Activated CD8-positive, alpha-beta memory T cell treated with anti-CD3 and anti-CD28 coated beads, Interleukin-2, amount 10 ng/mL, durations not matched to agents 7 days and 5 days (primary cell): ENCODE results near the gene CEP44. TPM values are rescaled to one million over a fixed set of nuclear protein-coding genes. Genes with fewer than 3 reads are reported as not detected.
"Not testable (repeated sequence)": the region's sequence is repeated elsewhere in the genome, so short reads cannot be mapped to it uniquely, and the experiment has no call there.

Experiments
- ATAC-seq: fragments of 150-1000 bp; cut with Tn5 transposase; one replicate; pipeline ENCODE4 v1.10.0; 2021; ENCODE audit warnings: moderate library complexity
- CTCF ChIA-PET: fragments of 350-600 bp; sonication (Branson Sonifier 250); formaldehyde crosslinking; loops from one replicate; lab custom pipeline; 2021; ENCODE audit warnings: antibody characterized with exemption; lab: Charles Lee
- DNase-seq: peaks from one replicate; pipeline ENCODE4 v3.0.0-alpha.2; 2020
- H3K27ac Mint-ChIP-seq: one replicate; pipeline ENCODE4 v1.8.0; 2021; ENCODE audit warnings: mild to moderate bottlenecking, mixed read lengths
- H3K27me3 Mint-ChIP-seq: one replicate; pipeline ENCODE4 v1.8.0; 2021; ENCODE audit warnings: mixed read lengths
- H3K36me3 Mint-ChIP-seq: one replicate; pipeline ENCODE4 v1.8.0; 2021; ENCODE audit warnings: mild to moderate bottlenecking, mixed read lengths
- H3K4me1 Mint-ChIP-seq: one replicate; pipeline ENCODE4 v1.8.0; 2021; ENCODE audit warnings: mixed read lengths
- H3K4me3 Mint-ChIP-seq: one replicate; pipeline ENCODE4 v1.8.0; 2021; ENCODE audit warnings: mild to moderate bottlenecking, moderate library complexity, mixed read lengths
- H3K9me3 Mint-ChIP-seq: one replicate; pipeline ENCODE4 v1.8.0; 2022; ENCODE audit warnings: low read depth, mixed read lengths
- total RNA-seq, 2 experiments: library from RNA; stranded (reverse); gene quantifications; one replicate each; pipeline ENCODE4 v1.2.3, GENCODE V29; 2021

CEP44 gene
- total RNA-seq, 2 experiments from 2014 or later = 22.2 to 25.8 TPM

GRCh38 chr4:174284487-174284886 lies 776 bp downstream of the CEP44 start:
- Mint-ChIP-seq H3K27me3 (no peaks in the 10 kb centered on the region), H3K4me3 (peak overlapping the region; percentile 96), H3K9me3 (no peaks in the 10 kb centered on the region), H3K4me1 (peaks cover 59% of the 10 kb centered on the region), H3K27ac (peak overlapping the region; percentile 100), H3K36me3 (peaks cover 35% of the 10 kb centered on the region)
- CTCF ChIA-PET = interaction anchor here (1.0 kb wide), 1 partner anchor 19 kb away, joined by 4 read pairs; no protein-coding TSS in a partner anchor
- DNase-seq (no peak), ATAC-seq (no peak)

- Mint-ChIP-seq H3K27ac (no peak overlapping the region), H3K27me3 (no peaks in the 10 kb centered on the region), H3K9me3 (peaks cover 7% of the 10 kb centered on the region), H3K36me3 (peaks cover 46% of the 10 kb centered on the region), H3K4me3 (no peak overlapping the region), H3K4me1 (peaks cover 44% of the 10 kb centered on the region)
- DNase-seq (no peak), ATAC-seq (no peak)
- CTCF ChIA-PET = no interaction called here
Observed at GRCh38 chr4:174286870-174287269, 3.2 kb downstream of the CEP44 start.

GRCh38 chr4:174292473-174292872 lies 8.8 kb downstream of the CEP44 start:
- Mint-ChIP-seq H3K27ac (no peak overlapping the region), H3K36me3 (peaks cover 61% of the 10 kb centered on the region), H3K9me3 (peaks cover 24% of the 10 kb centered on the region), H3K4me3 (no peak overlapping the region), H3K4me1 (peaks cover 13% of the 10 kb centered on the region), H3K27me3 (no peaks in the 10 kb centered on the region)
- no peak for DNase-seq
- CTCF ChIA-PET = no interaction called here
- ATAC-seq = no peak

GRCh38 chr4:174294641-174295040 lies 10.9 kb downstream of the CEP44 start:
- H3K4me1 Mint-ChIP-seq, H3K4me3 Mint-ChIP-seq, H3K27me3 Mint-ChIP-seq, ATAC-seq, CTCF ChIA-PET, H3K27ac Mint-ChIP-seq, DNase-seq: not testable (repeated sequence)
- peaks cover 56% of the 10 kb centered on the region for H3K36me3 Mint-ChIP-seq
- H3K9me3 Mint-ChIP-seq = peaks cover 24% of the 10 kb centered on the region

- H3K27me3 Mint-ChIP-seq, H3K27ac Mint-ChIP-seq, CTCF ChIA-PET, H3K4me3 Mint-ChIP-seq, H3K4me1 Mint-ChIP-seq, DNase-seq, ATAC-seq: not testable (repeated sequence)
- peaks cover 58% of the 10 kb centered on the region for H3K36me3 Mint-ChIP-seq
- H3K9me3 Mint-ChIP-seq = peaks cover 24% of the 10 kb centered on the region
Observed at GRCh38 chr4:174295142-174295541, 11.4 kb downstream of the CEP44 start.

GRCh38 chr4:174303687-174304086 lies 20.0 kb downstream of the CEP44 start:
- no peaks in the 10 kb centered on the region for H3K4me1 Mint-ChIP-seq
- DNase-seq = no peak
- H3K27ac Mint-ChIP-seq = no peak overlapping the region
- H3K9me3 Mint-ChIP-seq = no peaks in the 10 kb centered on the region
- ATAC-seq = no peak
- CTCF ChIA-PET = no interaction called here
- H3K27me3 Mint-ChIP-seq = no peaks in the 10 kb centered on the region
- H3K36me3 Mint-ChIP-seq = peaks cover 34% of the 10 kb centered on the region
- no peak overlapping the region for H3K4me3 Mint-ChIP-seq

- H3K9me3 Mint-ChIP-seq = no peaks in the 10 kb centered on the region
- no peaks in the 10 kb centered on the region for H3K4me1 Mint-ChIP-seq
- no peak overlapping the region for H3K27ac Mint-ChIP-seq
- no peak for DNase-seq
- peaks cover 36% of the 10 kb centered on the region for H3K36me3 Mint-ChIP-seq
- no peak for ATAC-seq
- CTCF ChIA-PET = no interaction called here
- no peaks in the 10 kb centered on the region for H3K27me3 Mint-ChIP-seq
- no peak overlapping the region for H3K4me3 Mint-ChIP-seq
Observed at GRCh38 chr4:174304664-174305063, 21.0 kb downstream of the CEP44 start.

- H3K36me3 Mint-ChIP-seq = peaks cover 26% of the 10 kb centered on the region
- DNase-seq (no peak), ATAC-seq (no peak)
- CTCF ChIA-PET = no interaction called here
- H3K27ac Mint-ChIP-seq = no peak overlapping the region
- H3K4me3 Mint-ChIP-seq = no peak overlapping the region
- H3K4me1 Mint-ChIP-seq = no peaks in the 10 kb centered on the region
- H3K9me3 Mint-ChIP-seq = no peaks in the 10 kb centered on the region
- no peaks in the 10 kb centered on the region for H3K27me3 Mint-ChIP-seq
Observed at GRCh38 chr4:174305961-174306360, 22.2 kb downstream of the CEP44 start.

- no peak overlapping the region for H3K27ac Mint-ChIP-seq
- DNase-seq (no peak), ATAC-seq (no peak)
Observed at GRCh38 chr4:174307694-174308093, 24.0 kb downstream of the CEP44 start.

GRCh38 chr4:174312993-174313392 lies 29.3 kb downstream of the CEP44 start:
- Mint-ChIP-seq H3K27ac (peak overlapping the region; percentile 48), H3K27me3 (no peaks in the 10 kb centered on the region), H3K9me3 (no peaks in the 10 kb centered on the region), H3K4me3 (no peak overlapping the region), H3K4me1 (peaks cover 8% of the 10 kb centered on the region), H3K36me3 (peaks cover 19% of the 10 kb centered on the region)
- CTCF ChIA-PET = no interaction called here
- no peak for DNase-seq
- no peak for ATAC-seq

More at GRCh38 chr4:174307694-174308093, 24.0 kb downstream of the CEP44 start:
- CTCF ChIA-PET = no interaction called here
- H3K27me3 Mint-ChIP-seq = no peaks in the 10 kb centered on the region
- H3K9me3 Mint-ChIP-seq = no peaks in the 10 kb centered on the region
- H3K4me1 Mint-ChIP-seq = peaks cover 1% of the 10 kb centered on the region
- H3K4me3 Mint-ChIP-seq = no peak overlapping the region
- peaks cover 26% of the 10 kb centered on the region for H3K36me3 Mint-ChIP-seq

GRCh38 chr4:174314274-174314673 lies 30.6 kb downstream of the CEP44 start:
- H3K4me3 Mint-ChIP-seq = no peak overlapping the region
- H3K36me3 Mint-ChIP-seq = peaks cover 11% of the 10 kb centered on the region

GRCh38 chr4:174314770-174315169 lies 31.1 kb downstream of the CEP44 start:
- peaks cover 8% of the 10 kb centered on the region for H3K4me1 Mint-ChIP-seq
- ATAC-seq (no peak), DNase-seq (no peak)
- H3K36me3 Mint-ChIP-seq = peaks cover 11% of the 10 kb centered on the region
- H3K4me3 Mint-ChIP-seq = no peak overlapping the region
- no peaks in the 10 kb centered on the region for H3K9me3 Mint-ChIP-seq
- no peak overlapping the region for H3K27ac Mint-ChIP-seq
- CTCF ChIA-PET = interaction anchor here (1.0 kb wide), 1 partner anchor 94 kb away, joined by 4 read pairs; no protein-coding TSS in a partner anchor
- no peaks in the 10 kb centered on the region for H3K27me3 Mint-ChIP-seq

More at GRCh38 chr4:174314274-174314673, 30.6 kb downstream of the CEP44 start:
- DNase-seq (no peak), ATAC-seq (no peak)
- H3K4me1 Mint-ChIP-seq = peaks cover 8% of the 10 kb centered on the region
- no peaks in the 10 kb centered on the region for H3K9me3 Mint-ChIP-seq
- CTCF ChIA-PET = no interaction called here
- H3K27me3 Mint-ChIP-seq = no peaks in the 10 kb centered on the region
- no peak overlapping the region for H3K27ac Mint-ChIP-seq

- Mint-ChIP-seq H3K27me3 (no peaks in the 10 kb centered on the region), H3K27ac (no peak overlapping the region), H3K4me3 (no peak overlapping the region), H3K9me3 (no peaks in the 10 kb centered on the region), H3K4me1 (peaks cover 8% of the 10 kb centered on the region), H3K36me3 (peaks cover 11% of the 10 kb centered on the region)
- ATAC-seq = no peak
- no peak for DNase-seq
- CTCF ChIA-PET = no interaction called here
Observed at GRCh38 chr4:174316546-174316945, 32.8 kb downstream of the CEP44 start.

GRCh38 chr4:174316954-174317353 lies 33.2 kb downstream of the CEP44 start:
- H3K36me3 Mint-ChIP-seq = peaks cover 11% of the 10 kb centered on the region
- ATAC-seq = no peak
- peaks cover 8% of the 10 kb centered on the region for H3K4me1 Mint-ChIP-seq
- no peak overlapping the region for H3K4me3 Mint-ChIP-seq
- no peaks in the 10 kb centered on the region for H3K9me3 Mint-ChIP-seq
- no peak overlapping the region for H3K27ac Mint-ChIP-seq
- CTCF ChIA-PET = no interaction called here
- no peak for DNase-seq
- no peaks in the 10 kb centered on the region for H3K27me3 Mint-ChIP-seq

- CTCF ChIA-PET = no interaction called here
Observed at GRCh38 chr4:174317531-174317930, 33.8 kb downstream of the CEP44 start.

More at GRCh38 chr4:174317531-174317930, 33.8 kb downstream of the CEP44 start:
- Mint-ChIP-seq H3K27me3 (no peaks in the 10 kb centered on the region), H3K36me3 (peaks cover 9% of the 10 kb centered on the region), H3K4me1 (peaks cover 8% of the 10 kb centered on the region), H3K4me3 (no peak overlapping the region), H3K9me3 (no peaks in the 10 kb centered on the region), H3K27ac (no peak overlapping the region)
- no peak for DNase-seq
- no peak for ATAC-seq
